Measurements from ENCODE around the gene TCP1.

- TF ChIP-seq, protein P1, sequence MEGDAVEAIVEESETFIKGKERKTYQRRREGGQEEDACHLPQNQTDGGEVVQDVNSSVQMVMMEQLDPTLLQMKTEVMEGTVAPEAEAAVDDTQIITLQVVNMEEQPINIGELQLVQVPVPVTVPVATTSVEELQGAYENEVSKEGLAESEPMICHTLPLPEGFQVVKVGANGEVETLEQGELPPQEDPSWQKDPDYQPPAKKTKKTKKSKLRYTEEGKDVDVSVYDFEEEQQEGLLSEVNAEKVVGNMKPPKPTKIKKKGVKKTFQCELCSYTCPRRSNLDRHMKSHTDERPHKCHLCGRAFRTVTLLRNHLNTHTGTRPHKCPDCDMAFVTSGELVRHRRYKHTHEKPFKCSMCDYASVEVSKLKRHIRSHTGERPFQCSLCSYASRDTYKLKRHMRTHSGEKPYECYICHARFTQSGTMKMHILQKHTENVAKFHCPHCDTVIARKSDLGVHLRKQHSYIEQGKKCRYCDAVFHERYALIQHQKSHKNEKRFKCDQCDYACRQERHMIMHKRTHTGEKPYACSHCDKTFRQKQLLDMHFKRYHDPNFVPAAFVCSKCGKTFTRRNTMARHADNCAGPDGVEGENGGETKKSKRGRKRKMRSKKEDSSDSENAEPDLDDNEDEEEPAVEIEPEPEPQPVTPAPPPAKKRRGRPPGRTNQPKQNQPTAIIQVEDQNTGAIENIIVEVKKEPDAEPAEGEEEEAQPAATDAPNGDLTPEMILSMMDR (IDR thresholded peaks at IDR 0.05), result no peak
- TF ChIP-seq POLR2A (IDR thresholded peaks at IDR 0.05), result no peak
These were observed 29.8 kb downstream of the TCP1 start for GRCh38 chr6:159759645-159760044.
